ENCODE data around the gene NCBP3. TPM values are rescaled to one million over a fixed set of nuclear protein-coding genes. Genes with fewer than 3 reads are reported as not detected.

The NCBP3 gene, protein sequence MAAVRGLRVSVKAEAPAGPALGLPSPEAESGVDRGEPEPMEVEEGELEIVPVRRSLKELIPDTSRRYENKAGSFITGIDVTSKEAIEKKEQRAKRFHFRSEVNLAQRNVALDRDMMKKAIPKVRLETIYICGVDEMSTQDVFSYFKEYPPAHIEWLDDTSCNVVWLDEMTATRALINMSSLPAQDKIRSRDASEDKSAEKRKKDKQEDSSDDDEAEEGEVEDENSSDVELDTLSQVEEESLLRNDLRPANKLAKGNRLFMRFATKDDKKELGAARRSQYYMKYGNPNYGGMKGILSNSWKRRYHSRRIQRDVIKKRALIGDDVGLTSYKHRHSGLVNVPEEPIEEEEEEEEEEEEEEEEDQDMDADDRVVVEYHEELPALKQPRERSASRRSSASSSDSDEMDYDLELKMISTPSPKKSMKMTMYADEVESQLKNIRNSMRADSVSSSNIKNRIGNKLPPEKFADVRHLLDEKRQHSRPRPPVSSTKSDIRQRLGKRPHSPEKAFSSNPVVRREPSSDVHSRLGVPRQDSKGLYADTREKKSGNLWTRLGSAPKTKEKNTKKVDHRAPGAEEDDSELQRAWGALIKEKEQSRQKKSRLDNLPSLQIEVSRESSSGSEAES
- total RNA-seq (10 to 100 TPM; 10.6 to 26.4 (median 21.6) TPM), polyA plus RNA-seq (10 to 100 TPM; 10.4 to 20.2 TPM)
- long read RNA-seq, donor 1, full-length matches to known transcripts = 8 of 19 reads
- long read RNA-seq, donor 1, partial matches to known transcripts = 3 of 19 reads
- long read RNA-seq, donor 1, other reads (novel, unspliced or antisense) = 8 of 19 reads
- long read RNA-seq, donor 2, full-length matches to known transcripts = 8 of 20 reads
- long read RNA-seq, donor 2, partial matches to known transcripts = 4 of 20 reads
- long read RNA-seq, donor 2, other reads (novel, unspliced or antisense) = 8 of 20 reads
- long read RNA-seq, donor 3, full-length matches to known transcripts = 6 of 13 reads
- long read RNA-seq, donor 3, partial matches to known transcripts = 4 of 13 reads
- long read RNA-seq, donor 3, other reads (novel, unspliced or antisense) = 3 of 13 reads

DNA sequence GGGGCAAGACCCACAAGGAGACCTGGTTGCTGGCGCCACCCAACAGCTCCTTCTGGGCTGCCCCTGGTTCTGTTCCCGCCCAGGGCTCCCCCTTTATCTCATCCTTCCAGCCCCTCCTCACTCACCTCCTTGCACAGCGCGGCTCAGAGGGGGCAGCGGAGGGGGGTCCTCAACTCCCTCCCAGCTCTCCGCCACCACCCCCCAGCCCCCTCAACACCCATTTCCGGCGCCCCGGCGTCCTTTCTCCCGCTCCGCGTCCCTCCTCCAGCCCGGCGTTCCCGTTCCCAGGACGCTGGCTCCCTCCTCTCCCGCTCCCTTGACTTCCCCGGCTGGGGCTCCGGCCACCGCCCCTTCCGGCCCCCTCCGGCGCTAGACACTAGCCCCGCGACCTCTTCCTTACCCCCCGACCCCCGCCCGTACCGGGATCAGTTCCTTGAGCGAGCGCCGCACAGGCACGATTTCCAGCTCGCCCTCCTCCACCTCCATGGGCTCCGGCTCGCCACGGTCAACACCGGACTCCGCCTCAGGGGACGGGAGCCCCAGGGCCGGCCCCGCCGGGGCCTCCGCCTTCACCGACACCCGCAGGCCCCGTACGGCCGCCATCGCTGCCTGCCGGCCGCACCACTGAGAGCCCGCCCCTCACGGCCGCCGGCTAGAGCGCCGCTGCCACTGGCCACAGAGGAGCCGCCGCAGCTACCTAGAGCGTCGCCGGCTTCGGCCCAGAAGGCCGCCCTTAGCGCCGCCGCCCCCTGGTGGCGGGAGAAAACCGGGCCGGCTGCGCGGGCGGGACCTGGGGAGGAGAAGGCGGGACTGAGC is at the start of gene NCBP3:
Gene NCBP3, minus strand, starts transcription at position 626 of the 816 bp plus-strand sequence. Its CDS starts 23 bp downstream, at position 603.
- Histone ChIP-seq H3K4me1 (peaks cover 0 to 30% (median 15%) of the 10 kb centered on the region in 12 donors), H3K36me3 (peaks cover 0 to 37% (median 25%) of the 10 kb centered on the region in 9 donors), H3K27ac (peak within 1 kb of the TSS; percentile 48 to 96 (median 92)), H3K27me3 (peaks cover 0 to 2% (median 0%) of the 10 kb centered on the region in 9 donors), H3K9me3 (no peaks in the 10 kb centered on the region), H3K4me3 (peak within 1 kb of the TSS; percentile 69 to 100 (median 90))
- TF ChIP-seq POLR2A (IDR thresholded peaks at IDR 0.05) (peak; percentile 23 to 93), CTCF (IDR thresholded peaks at IDR 0.05) (peak; percentile 86 to 99 (median 96))
- ATAC-seq = peak; percentile 90 to 99 (median 98)
- intact Hi-C loops (cut with DNase I) = loop anchor here in 7 of 10 donors (2.0 to 10.0 kb wide), 3 partner anchors 47 to 111 kb away; partner anchors contain the start of gene CAMKK1 (in 1 of the 7)
- DNase-seq = peak; percentile 90 to 95 (median 92)
- WGBS, 4 donors = 0 to 1% (median 1%) methylated on average over 29 to 76 of the region's 76 CpGs

GRCh38 chr17:3895354-3895753 is 49.3 kb upstream of the NCBP3 start:
- Histone ChIP-seq H3K36me3 (no peaks in the 10 kb centered on the region), H3K4me3 (no peak overlapping the region), H3K9me3 (no peaks in the 10 kb centered on the region), H3K27me3 (no peaks in the 10 kb centered on the region), H3K27ac (peak overlapping the region; percentile 38 to 92 (median 84)), H3K4me1 (peaks cover 4 to 57% (median 46%) of the 10 kb centered on the region in 12 donors)
- 94 to 98% (median 96%) methylated on average over 3 of the region's 3 CpGs for WGBS, 4 donors
- ATAC-seq = no peak
- intact Hi-C loops (cut with DNase I) = no loop called here
- TF ChIP-seq POLR2A (IDR thresholded peaks at IDR 0.05) (no peak), CTCF (IDR thresholded peaks at IDR 0.05) (no peak)
- DNase-seq = no peak

DNA sequence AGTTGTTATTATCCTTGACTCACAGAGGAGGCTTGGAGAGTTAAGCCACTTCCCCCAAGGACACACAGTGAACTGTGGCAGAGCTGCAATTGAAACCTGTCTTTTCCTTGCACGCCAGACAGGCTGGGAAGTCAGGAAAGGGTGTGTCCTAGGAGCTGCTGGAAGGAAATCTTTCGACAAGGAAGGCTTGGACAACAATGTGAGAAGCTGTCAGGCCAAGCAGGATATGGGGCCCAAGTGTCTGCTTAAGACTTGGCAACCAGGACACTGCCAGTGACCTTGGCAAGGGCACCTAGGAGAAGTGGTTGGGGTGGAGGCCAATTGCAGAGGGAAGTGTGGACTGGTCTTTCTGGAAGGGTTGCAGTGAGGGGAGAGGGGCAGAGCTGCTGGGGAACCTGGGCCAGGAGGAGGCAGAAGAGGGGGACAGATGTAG is 48.9 kb upstream of the NCBP3 start:
- H3K9me3 ChIP-seq = no peaks in the 10 kb centered on the region
- ATAC-seq (peak; percentile 0 to 53 (median 5)), DNase-seq (peak in 4 of 5 donors; percentile 55 to 66 (median 62))
- no peaks in the 10 kb centered on the region for H3K27me3 ChIP-seq
- H3K27ac ChIP-seq = peak overlapping the region; percentile 38 to 92 (median 84)
- peaks cover 4 to 62% (median 48%) of the 10 kb centered on the region in 12 donors for H3K4me1 ChIP-seq
- intact Hi-C loops (cut with DNase I) = no loop called here
- WGBS, 4 donors = 9 to 28% (median 16%) methylated on average over 2 of the region's 2 CpGs
- no peaks in the 10 kb centered on the region for H3K36me3 ChIP-seq
- TF ChIP-seq POLR2A (IDR thresholded peaks at IDR 0.05) (no peak), CTCF (IDR thresholded peaks at IDR 0.05) (no peak)
- no peak overlapping the region for H3K4me3 ChIP-seq
